HT1080 (cell line): ENCODE data around the gene FBN3. TPM values are rescaled to one million over a fixed set of nuclear protein-coding genes. Genes with fewer than 3 reads are reported as not detected.
"Not testable (repeated sequence)": the region's sequence is repeated elsewhere in the genome, so short reads cannot be mapped to it uniquely, and the experiment has no call there.

Experiments
- DNase-seq: peaks from one replicate; pipeline ENCODE4 v3.0.0-alpha.2; 2015; ENCODE audit warnings: low read depth
- total RNA-seq: library from RNA; depleted of rRNA; stranded (reverse); fragments of >200 nt; shearing (Covaris generic); gene quantifications from 2 replicates; pipeline ENCODE4 v1.2.3, GENCODE V29; 2014; rRNA removed

FBN3 gene
- total RNA-seq, 1 experiment from 2014 or later = not detected

DNA sequence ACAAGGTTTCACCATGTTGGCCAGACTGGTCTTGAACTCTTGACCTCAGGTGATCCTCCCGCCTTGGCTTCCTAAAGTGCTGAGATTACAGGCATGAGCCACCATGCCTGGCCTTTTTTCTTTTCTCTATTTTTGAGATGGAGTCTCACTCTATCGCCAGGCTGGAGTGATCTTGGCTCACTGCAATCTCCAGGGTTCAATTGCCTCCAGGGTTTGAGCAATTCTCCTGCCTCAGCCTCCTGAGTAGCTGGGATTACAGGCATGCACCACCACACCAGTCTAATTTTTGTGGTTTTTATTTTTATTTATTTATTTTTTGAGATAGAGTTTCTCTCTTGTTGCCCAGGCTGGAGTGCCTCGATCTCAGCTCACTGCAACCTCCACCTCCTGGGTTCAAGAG, 125.1 kb downstream of the FBN3 start:
- not testable (repeated sequence) for DNase-seq

DNA sequence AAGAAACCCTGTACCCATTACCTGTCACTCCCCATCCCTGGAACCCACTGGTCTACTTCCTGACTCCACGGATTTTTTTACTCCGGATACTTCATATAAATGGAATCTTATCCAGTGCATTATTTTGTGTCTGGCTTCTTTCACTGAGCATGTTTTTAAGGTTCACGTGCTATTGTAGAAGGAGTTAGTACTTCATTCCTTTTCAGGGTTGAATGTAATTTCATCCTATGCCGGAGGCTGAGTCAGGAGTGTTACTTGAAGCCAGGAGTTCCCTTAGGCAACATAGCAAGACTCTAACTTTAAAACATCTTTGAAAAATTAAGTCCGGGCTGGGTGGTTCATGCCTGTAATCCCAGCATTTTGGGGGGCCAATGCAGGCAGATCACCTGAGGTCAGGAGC, 126.0 kb downstream of the FBN3 start:
- DNase-seq = no peak

DNA sequence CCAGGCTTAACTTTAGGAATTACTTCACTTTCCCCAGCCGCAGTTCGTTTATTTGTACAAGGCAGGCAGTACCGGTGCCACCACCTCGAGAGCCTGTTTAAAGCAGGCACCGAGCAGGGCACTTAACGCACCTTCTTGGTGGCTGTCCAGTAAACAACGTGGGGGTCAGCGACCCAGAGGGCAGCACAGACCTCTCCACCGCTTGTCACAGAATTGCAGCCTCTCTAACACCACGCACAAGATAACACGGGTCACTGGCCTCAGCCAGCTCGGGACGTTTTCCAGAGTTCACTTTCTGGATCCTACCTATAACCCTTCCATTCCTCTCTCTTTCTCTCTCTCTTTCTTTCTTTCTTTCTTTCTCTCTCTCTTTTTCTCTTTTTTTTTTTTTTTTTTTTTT, 127.1 kb downstream of the FBN3 start:
- DNase-seq = no peak

DNA sequence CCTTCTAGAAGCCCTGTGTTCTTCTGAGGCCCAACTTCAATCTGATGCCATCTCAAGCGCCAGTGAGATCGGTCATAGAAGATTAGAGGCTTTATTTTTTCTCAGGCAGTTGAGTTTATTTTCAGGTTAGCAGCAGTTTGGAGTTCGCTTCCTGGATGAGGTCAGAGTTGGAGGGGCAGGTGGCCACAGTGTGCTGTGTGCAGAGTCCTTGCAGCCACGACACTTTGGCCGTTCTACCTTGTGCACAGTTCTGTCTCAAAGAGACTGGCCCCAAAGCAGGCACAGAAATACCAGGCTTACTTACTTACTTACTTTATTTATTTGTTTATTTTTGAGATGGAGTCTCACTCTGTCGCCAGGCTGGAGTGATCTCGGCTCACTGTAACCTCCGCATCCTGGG, 128.0 kb downstream of the FBN3 start:
- DNase-seq = no peak

DNA sequence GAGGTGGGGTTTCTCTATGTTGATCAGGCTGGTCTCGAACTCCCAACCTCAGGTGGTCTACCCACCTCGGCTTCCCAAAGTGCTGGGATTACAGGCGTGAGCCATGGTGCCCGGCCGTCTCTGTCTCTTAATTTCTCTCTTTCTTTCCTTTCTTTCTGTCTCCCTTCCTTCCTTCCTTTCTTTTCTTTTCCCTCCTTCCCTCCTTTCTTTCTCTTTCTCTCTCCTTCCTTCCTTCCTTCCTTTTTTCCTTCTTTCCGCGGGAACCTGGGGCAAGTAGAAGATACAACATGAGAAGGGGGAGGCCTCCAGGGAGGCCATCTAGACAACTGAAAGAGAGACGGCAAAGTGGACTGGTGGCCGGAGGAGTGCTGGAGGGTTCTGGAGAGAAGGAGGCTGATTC, 128.7 kb downstream of the FBN3 start:
- DNase-seq = no peak

DNA sequence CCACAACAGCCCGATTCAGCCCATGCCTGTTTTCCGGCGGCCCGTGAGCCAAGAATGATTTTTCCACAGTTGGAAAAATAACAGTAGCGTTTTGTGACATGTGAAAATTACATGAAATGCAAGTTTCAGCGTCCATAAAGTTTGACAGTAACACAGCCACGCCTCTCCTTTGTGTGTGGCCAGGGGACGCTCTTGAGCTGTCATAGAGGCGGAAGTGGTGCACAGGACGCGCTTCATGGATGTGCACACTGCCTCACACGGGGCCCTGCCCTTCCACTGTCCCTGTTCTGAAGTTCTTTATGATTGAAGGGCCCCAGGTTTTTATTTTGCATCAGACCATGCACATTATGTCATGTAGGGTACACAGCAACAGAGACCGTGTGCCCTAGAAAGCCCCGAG, 131.6 kb downstream of the FBN3 start:
- DNase-seq = no peak

Other genes with a start within 250 kb of the FBN3 start
- gene MAP2K7, start 245.7 kb downstream of the FBN3 start, total RNA-seq = 16.9 and 22.0 TPM in 2 replicates
- 0.70 and 2.2 TPM in 2 replicates for gene TGFBR3L, start 234.8 kb downstream of the FBN3 start, total RNA-seq
- 33.3 and 42.4 TPM in 2 replicates for gene SNAPC2, start 229.3 kb downstream of the FBN3 start, total RNA-seq
- gene CTXN1, start 223.5 kb downstream of the FBN3 start, total RNA-seq = 3.1 and 7.0 TPM in 2 replicates
- gene TIMM44, start 205.9 kb downstream of the FBN3 start, total RNA-seq = 70.1 and 89.1 TPM in 2 replicates
- gene ELAVL1, start 144.0 kb downstream of the FBN3 start, total RNA-seq = 61.1 and 114 TPM in 2 replicates
- not detected in 2 replicates for gene CCL25, start 96.8 kb downstream of the FBN3 start, total RNA-seq
- gene CERS4, start 59.8 kb upstream of the FBN3 start, total RNA-seq = 0.27 and 0.50 TPM in 2 replicates
- gene CD320, start 158.8 kb upstream of the FBN3 start, total RNA-seq = 88.7 and 93.7 TPM in 2 replicates
- gene NDUFA7, start 171.8 kb upstream of the FBN3 start, total RNA-seq = 35.0 and 39.4 TPM in 2 replicates
- gene RPS28, start 171.9 kb upstream of the FBN3 start, total RNA-seq = 1,252 and 1,259 TPM in 2 replicates
- gene KANK3, start 193.7 kb upstream of the FBN3 start, total RNA-seq = not detected in 2 replicates
- gene ANGPTL4, start 214.6 kb upstream of the FBN3 start, total RNA-seq = not detected in 2 replicates
- gene RAB11B, start 240.8 kb upstream of the FBN3 start, total RNA-seq = 9.6 and 10.7 TPM in 2 replicates